ENCODE results near the gene NAA80. TPM values are rescaled to one million over a fixed set of nuclear protein-coding genes. Genes with fewer than 3 reads are reported as not detected.
A peak's percentile ranks its signal among the peaks of the same experiment; 100 is the strongest.

Gene NAA80
- total and polyA plus RNA-seq, 2 donors from 2014 or later = 8.7 to 10.7 TPM

DNA sequence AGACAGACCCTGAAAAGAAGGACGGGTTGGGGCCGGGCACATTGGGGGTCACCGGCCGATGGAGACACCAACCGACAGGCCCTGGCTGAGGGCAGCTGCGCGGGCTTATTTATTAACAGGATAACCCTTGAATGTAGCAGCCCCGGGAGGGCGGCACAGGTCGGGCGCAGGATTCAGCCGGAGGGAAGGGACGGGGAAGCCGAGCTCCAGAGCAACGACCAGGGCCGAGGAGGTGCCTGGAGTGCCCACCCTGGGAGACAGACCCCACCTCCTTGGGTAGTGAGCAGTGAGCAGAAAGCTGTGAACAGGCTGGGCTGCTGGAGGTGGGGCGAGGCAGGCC, 22.5 kb downstream of the NAA80 start:
- FAIRE-seq = no peak

DNA sequence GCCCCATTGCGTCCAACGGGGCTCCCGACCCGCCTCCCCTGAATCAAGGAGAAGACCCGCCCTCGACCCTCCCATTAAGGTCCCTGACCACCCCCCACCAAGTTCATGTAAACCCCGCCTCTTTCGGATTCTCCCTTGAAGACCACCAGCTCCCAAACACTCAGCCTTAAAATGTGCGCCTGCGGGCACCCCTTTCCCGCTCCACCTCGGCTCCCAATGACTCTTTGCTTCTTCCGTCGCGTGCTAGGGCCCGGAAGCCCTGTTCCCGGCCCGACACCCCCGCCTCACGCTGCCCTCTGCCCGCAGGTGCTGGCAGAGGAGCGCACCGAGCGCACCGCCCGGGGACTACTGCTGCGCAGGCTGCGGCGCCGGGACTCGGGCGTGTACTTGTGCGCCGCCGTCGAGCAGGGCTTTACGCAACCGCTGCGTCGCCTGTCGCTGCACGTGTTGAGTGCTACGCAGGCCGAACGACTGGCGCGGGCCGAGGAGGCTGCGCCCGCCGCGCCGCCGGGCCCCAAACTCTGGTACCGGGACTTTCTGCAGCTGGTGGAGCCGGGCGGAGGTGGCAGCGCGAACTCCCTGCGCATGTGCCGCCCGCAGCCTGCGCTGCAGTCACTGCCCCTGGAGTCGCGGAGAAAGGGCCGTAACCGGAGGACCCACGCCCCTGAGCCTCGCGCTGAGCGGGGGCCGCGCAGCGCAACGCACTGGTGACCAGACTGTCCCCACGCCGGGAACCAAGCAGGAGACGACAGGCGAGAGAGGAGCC, 23.0 kb downstream of the NAA80 start:
- intact Hi-C loops (cut with DNase I) = no loop called here
- FAIRE-seq (no peak), DNase-seq (peak in 4 of 5 donors; percentile 30 to 76 (median 52))
- no peaks in the 10 kb centered on the region for H3K9me3 ChIP-seq (ENCODE audit: control insufficient read depth in 2 of 3, insufficient read depth in 1 of 3, low read length in 3 of 3)
- H3K9ac ChIP-seq (ENCODE audit: low read length in 3 of 3) = no peak overlapping the region
- peaks cover 0 to 14% (median 10%) of the 10 kb centered on the region in 3 donors for H3K4me1 ChIP-seq (ENCODE audit: control insufficient read depth in 2 of 3, insufficient read depth in 2 of 3, low read depth in 1 of 3, low read length in 3 of 3)
- H3K36me3 ChIP-seq (ENCODE audit: control insufficient read depth in 2 of 3, insufficient read depth in 3 of 3, low read length in 3 of 3) = no peaks in the 10 kb centered on the region
- no peak overlapping the region for H3K4me3 ChIP-seq (ENCODE audit: low read length in 3 of 3)
- peaks cover 8% of the 10 kb centered on the region for H3K27me3 ChIP-seq (ENCODE audit: control insufficient read depth, insufficient read depth, low read length)
- TF ChIP-seq, protein P1, sequence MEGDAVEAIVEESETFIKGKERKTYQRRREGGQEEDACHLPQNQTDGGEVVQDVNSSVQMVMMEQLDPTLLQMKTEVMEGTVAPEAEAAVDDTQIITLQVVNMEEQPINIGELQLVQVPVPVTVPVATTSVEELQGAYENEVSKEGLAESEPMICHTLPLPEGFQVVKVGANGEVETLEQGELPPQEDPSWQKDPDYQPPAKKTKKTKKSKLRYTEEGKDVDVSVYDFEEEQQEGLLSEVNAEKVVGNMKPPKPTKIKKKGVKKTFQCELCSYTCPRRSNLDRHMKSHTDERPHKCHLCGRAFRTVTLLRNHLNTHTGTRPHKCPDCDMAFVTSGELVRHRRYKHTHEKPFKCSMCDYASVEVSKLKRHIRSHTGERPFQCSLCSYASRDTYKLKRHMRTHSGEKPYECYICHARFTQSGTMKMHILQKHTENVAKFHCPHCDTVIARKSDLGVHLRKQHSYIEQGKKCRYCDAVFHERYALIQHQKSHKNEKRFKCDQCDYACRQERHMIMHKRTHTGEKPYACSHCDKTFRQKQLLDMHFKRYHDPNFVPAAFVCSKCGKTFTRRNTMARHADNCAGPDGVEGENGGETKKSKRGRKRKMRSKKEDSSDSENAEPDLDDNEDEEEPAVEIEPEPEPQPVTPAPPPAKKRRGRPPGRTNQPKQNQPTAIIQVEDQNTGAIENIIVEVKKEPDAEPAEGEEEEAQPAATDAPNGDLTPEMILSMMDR (IDR thresholded peaks at IDR 0.05; ENCODE audit: borderline replicate concordance, extremely low read depth, insufficient read depth) = no peak
- no peak overlapping the region for H3K27ac ChIP-seq (ENCODE audit: low read depth in 2 of 2, low read length in 2 of 2)

More for the DNA sequence above, 22.5 kb downstream of the NAA80 start:
- Histone ChIP-seq H3K9ac (ENCODE audit: low read length in 3 of 3) (peak overlapping the region in 1 of 3 donors; percentile 26), H3K36me3 (ENCODE audit: control insufficient read depth in 2 of 3, insufficient read depth in 3 of 3, low read length in 3 of 3) (no peaks in the 10 kb centered on the region), H3K4me3 (ENCODE audit: low read length in 3 of 3) (no peak overlapping the region), H3K27me3 (ENCODE audit: control insufficient read depth, insufficient read depth, low read length) (peaks cover 8% of the 10 kb centered on the region), H3K4me1 (ENCODE audit: control insufficient read depth in 2 of 3, insufficient read depth in 2 of 3, low read depth in 1 of 3, low read length in 3 of 3) (peaks cover 0 to 8% (median 4%) of the 10 kb centered on the region in 3 donors), H3K9me3 (ENCODE audit: control insufficient read depth in 2 of 3, insufficient read depth in 1 of 3, low read length in 3 of 3) (no peaks in the 10 kb centered on the region), H3K27ac (ENCODE audit: low read depth in 2 of 2, low read length in 2 of 2) (peak overlapping the region in 1 of 2 donors; percentile 32)
- peak in 2 of 5 donors; percentile 26 to 67 for DNase-seq
- TF ChIP-seq, protein P1 (IDR thresholded peaks at IDR 0.05; ENCODE audit: borderline replicate concordance, extremely low read depth, insufficient read depth) = no peak
- intact Hi-C loops (cut with DNase I) = no loop called here

DNA sequence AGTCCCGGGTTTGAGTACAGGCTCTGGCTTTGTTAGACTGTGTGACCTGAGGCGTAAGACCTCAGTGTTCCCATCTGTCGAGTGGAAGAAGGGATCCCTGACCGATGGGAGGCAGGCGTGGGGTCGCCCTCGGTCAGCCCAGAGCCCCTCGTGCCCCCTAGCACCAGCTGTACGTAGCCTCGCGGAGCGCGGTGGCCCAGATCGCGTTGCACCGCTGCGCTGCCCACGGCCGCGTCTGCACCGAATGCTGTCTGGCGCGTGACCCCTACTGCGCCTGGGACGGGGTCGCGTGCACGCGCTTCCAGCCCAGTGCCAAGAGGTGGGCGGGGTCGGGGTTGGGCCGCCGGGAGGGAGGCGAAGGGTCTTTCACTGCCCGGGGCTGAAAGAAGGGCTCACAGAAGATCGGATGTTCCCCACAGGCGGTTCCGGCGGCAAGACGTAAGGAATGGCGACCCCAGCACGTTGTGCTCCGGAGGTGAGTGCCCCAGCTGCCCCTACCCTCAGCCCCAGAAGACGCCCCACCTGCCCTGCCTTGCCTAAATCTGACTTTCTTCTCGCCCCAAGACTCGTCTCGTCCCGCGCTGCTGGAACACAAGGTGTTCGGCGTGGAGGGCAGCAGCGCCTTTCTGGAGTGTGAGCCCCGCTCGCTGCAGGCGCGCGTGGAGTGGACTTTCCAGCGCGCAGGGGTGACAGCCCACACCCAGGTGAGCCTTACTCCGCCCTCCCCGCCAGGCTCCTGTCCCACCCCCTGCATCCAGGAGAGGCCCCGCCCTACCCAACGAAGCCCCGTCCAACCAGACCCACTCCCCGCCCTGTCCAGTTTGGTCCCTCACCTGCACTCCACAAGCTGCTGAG, 23.8 kb downstream of the NAA80 start:
- Histone ChIP-seq H3K36me3 (ENCODE audit: control insufficient read depth in 2 of 3, insufficient read depth in 3 of 3, low read length in 3 of 3) (no peaks in the 10 kb centered on the region), H3K27me3 (ENCODE audit: control insufficient read depth, insufficient read depth, low read length) (peaks cover 8% of the 10 kb centered on the region), H3K9me3 (ENCODE audit: control insufficient read depth in 2 of 3, insufficient read depth in 1 of 3, low read length in 3 of 3) (no peaks in the 10 kb centered on the region), H3K9ac (ENCODE audit: low read length in 3 of 3) (no peak overlapping the region), H3K4me1 (ENCODE audit: control insufficient read depth in 2 of 3, insufficient read depth in 2 of 3, low read depth in 1 of 3, low read length in 3 of 3) (peaks cover 0 to 19% (median 17%) of the 10 kb centered on the region in 3 donors), H3K27ac (ENCODE audit: low read depth in 2 of 2, low read length in 2 of 2) (no peak overlapping the region), H3K4me3 (ENCODE audit: low read length in 3 of 3) (no peak overlapping the region)
- peak in 3 of 5 donors; percentile 44 to 79 (median 75) for DNase-seq
- no peak for FAIRE-seq
- TF ChIP-seq, protein P1 (IDR thresholded peaks at IDR 0.05; ENCODE audit: borderline replicate concordance, extremely low read depth, insufficient read depth) = no peak
- intact Hi-C loops (cut with DNase I) = no loop called here

All from kidney (tissue), 14 donors.